Esophagus muscularis mucosa (tissue), 4 donors: ENCODE data around the gene NDST1.

ENCODE experiments used
- EP300 ChIP-seq: sonication (generic); formaldehyde crosslinking; IDR thresholded peaks from one replicate; pipeline ENCODE4 v1.6.1; 2017; ENCODE audit warnings: antibody characterized with exemption
- POLR2A ChIP-seq: fragments of 450-650 bp; IDR thresholded peaks from one replicate; pipeline ENCODE4 v1.6.1; 2017; ENCODE audit warnings: antibody characterized with exemption, moderate library complexity, mild to moderate bottlenecking, low read depth
- POLR2AphosphoS5 ChIP-seq, 2 donors: sonication (generic); formaldehyde crosslinking; IDR thresholded peaks; one replicate each; pipeline ENCODE4 v1.6.1; 2017; ENCODE audit warnings: antibody characterized with exemption in 2 of 2
- TF ChIP-seq, protein P1 (sequence below), 3 experiments: fragments of 200-600 bp in 2 of 3; fragments of 450-650 bp in 1 of 3; sonication (generic) in 2 of 3; IDR thresholded peaks; one replicate each; pipeline ENCODE4 v1.5.1; 2017 to 2019; ENCODE audit warnings: antibody characterized with exemption in 3 of 3, mild to moderate bottlenecking in 2 of 3, moderate library complexity in 1 of 3

DNA sequence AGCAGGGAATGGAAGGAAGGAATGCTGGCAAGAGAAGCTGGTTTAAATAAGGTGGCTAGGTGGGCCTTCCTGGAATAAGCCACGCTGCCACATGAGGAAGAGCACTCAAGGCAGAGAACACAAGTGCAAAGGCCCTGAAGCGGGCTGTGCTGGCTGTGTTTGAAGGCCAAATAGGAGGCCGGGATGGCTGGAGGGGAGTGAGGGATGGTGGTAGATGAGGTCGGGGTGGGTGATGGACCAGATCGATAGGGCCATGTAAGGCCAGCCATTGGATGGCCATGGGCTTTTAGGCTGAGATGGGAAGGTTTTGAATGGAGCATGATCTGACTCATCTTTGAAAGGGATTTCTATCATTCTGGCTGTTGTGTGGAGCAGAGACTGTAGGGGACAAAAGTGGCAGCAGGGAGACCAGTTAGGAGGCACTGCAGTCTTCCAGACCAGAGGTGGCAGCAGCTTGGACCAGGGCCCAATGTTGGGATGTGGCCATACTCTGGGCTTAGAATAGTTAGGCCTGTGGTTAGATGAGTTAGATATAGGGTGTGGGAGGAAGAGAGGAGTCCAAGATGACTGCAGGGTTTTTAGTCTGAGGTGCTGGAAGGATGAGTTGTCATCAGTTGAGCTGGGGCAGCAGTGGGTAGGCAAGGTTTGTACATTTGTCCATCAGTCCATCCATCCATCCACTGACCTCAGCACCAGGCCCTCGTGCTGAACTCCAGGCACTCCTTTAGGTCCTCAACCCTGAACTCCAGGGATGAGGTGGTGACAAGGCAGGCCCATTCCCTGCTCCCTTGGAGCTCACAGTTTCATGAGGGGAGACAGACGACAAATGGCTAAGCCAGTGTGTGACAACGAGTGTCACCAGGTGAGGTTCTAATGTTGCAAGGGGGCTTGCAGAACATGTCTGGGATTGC lies 30.3 kb downstream of the NDST1 start:
- TF ChIP-seq, protein P1, sequence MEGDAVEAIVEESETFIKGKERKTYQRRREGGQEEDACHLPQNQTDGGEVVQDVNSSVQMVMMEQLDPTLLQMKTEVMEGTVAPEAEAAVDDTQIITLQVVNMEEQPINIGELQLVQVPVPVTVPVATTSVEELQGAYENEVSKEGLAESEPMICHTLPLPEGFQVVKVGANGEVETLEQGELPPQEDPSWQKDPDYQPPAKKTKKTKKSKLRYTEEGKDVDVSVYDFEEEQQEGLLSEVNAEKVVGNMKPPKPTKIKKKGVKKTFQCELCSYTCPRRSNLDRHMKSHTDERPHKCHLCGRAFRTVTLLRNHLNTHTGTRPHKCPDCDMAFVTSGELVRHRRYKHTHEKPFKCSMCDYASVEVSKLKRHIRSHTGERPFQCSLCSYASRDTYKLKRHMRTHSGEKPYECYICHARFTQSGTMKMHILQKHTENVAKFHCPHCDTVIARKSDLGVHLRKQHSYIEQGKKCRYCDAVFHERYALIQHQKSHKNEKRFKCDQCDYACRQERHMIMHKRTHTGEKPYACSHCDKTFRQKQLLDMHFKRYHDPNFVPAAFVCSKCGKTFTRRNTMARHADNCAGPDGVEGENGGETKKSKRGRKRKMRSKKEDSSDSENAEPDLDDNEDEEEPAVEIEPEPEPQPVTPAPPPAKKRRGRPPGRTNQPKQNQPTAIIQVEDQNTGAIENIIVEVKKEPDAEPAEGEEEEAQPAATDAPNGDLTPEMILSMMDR (IDR thresholded peaks at IDR 0.05), result no peak
- TF ChIP-seq POLR2A, result no peak
- TF ChIP-seq EP300, result no peak
- TF ChIP-seq POLR2AphosphoS5 (IDR thresholded peaks at IDR 0.05), result no peak
